Ascending aorta (tissue), 2 donors: ENCODE measurements around the gene MBTD1. TPM values are rescaled to one million over a fixed set of nuclear protein-coding genes. Genes with fewer than 3 reads are reported as not detected.
"Not testable (repeated sequence)": the region's sequence is repeated elsewhere in the genome, so short reads cannot be mapped to it uniquely, and the experiment has no call there.

Experiments
- DNase-seq, 2 donors: peaks; one replicate each; pipeline ENCODE4 v3.0.0-alpha.2; 2019; ENCODE audit warnings: low spot score in 2 of 2
- H3K27ac ChIP-seq, 2 donors: fragments of 200-600 bp; sonication (generic); one replicate each; pipeline ENCODE4 v1.5.1; 2016 to 2017; ENCODE audit warnings: mild to moderate bottlenecking in 1 of 2
- H3K27me3 ChIP-seq: fragments of 200-600 bp; sonication (generic); one replicate; pipeline ENCODE4 v1.5.1; 2017
- H3K36me3 ChIP-seq, 2 donors: fragments of 200-600 bp; sonication (generic); one replicate each; pipeline ENCODE4 v1.5.1; 2016
- H3K4me1 ChIP-seq, 2 donors: fragments of 200-600 bp; sonication (generic); one replicate each; pipeline ENCODE4 v1.5.1; 2016 to 2017; ENCODE audit warnings: mild to moderate bottlenecking in 1 of 2
- H3K4me3 ChIP-seq, 2 donors: fragments of 200-600 bp; sonication (generic); one replicate each; pipeline ENCODE4 v1.5.1; 2016 to 2017; ENCODE audit warnings: mild to moderate bottlenecking in 1 of 2
- H3K9me3 ChIP-seq, 2 donors: fragments of 200-600 bp; sonication (generic); one replicate each; pipeline ENCODE4 v1.5.1; 2016
- CTCF ChIP-seq, 3 experiments: fragments of 200-600 bp in 2 of 3; fragments of 450-650 bp in 1 of 3; sonication (generic) in 2 of 3; IDR thresholded peaks; one replicate each; pipeline ENCODE4 v1.5.1; 2016 to 2019; ENCODE audit warnings: antibody characterized with exemption in 3 of 3, mild to moderate bottlenecking in 1 of 3, moderate library complexity in 1 of 3
- intact Hi-C: fragments of 100-400 bp; cut with DNase I; formaldehyde crosslinking; loops from one replicate; pipeline ENCODE4 v1.15.1; 2023
- total RNA-seq: library from RNA; depleted of rRNA; stranded (reverse); fragments of >200 nt; gene quantifications from one replicate; pipeline ENCODE4 v1.1.0, GENCODE V29; 2016

Gene MBTD1
- total RNA-seq, 1 donor from 2014 or later, result 3.6 TPM

GRCh38 chr17:51230306-51230705 is 29.5 kb downstream of the MBTD1 start:
- Histone ChIP-seq H3K4me1 (no peaks in the 10 kb centered on the region), H3K9me3 (peaks cover 0 to under 1% of the 10 kb centered on the region in 2 donors), H3K27me3 (no peaks in the 10 kb centered on the region), H3K27ac (no peak overlapping the region), H3K4me3 (no peak overlapping the region), H3K36me3 (no peaks in the 10 kb centered on the region)
- intact Hi-C loops, result no loop called here
- no peak for DNase-seq
- TF ChIP-seq CTCF (IDR thresholded peaks at IDR 0.05), result no peak

- H3K4me3 ChIP-seq, result no peak overlapping the region
- H3K36me3 ChIP-seq, result peaks cover 0 to 2% of the 10 kb centered on the region in 2 donors
- TF ChIP-seq CTCF (IDR thresholded peaks at IDR 0.05), result no peak
- intact Hi-C loops, result no loop called here
- no peak overlapping the region for H3K27ac ChIP-seq
- no peak for DNase-seq
- no peaks in the 10 kb centered on the region for H3K4me1 ChIP-seq
- H3K27me3 ChIP-seq, result no peaks in the 10 kb centered on the region
- no peaks in the 10 kb centered on the region for H3K9me3 ChIP-seq
Measured at GRCh38 chr17:51229889-51230288, 30.0 kb downstream of the MBTD1 start.

- Histone ChIP-seq H3K9me3 (no peaks in the 10 kb centered on the region), H3K27me3 (no peaks in the 10 kb centered on the region), H3K4me1 (no peaks in the 10 kb centered on the region), H3K4me3 (no peak overlapping the region), H3K27ac (no peak overlapping the region), H3K36me3 (peaks cover 0 to 6% of the 10 kb centered on the region in 2 donors)
- no peak for DNase-seq
- no peak for TF ChIP-seq CTCF (IDR thresholded peaks at IDR 0.05)
- intact Hi-C loops, result no loop called here
Measured at GRCh38 chr17:51228161-51228560, 31.7 kb downstream of the MBTD1 start.

DNA sequence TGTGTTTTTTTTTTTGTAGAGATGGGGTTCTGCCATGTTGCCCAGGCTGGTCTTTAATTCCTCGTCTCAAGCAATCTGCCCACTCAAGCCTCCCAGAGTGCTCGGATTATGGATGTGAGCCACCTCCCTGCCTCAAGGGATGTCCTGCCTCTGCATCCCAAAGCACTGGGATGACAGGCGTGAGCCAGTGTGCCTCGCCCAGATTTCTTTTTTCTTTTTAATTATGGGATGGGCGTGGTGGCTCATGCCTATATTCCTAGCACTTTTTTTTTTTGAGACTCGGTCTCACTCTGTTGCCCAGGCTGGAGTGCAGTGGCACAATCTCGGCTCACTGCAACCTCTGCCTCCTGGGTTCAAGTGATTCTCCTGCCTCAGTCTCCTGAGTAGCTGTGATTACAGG is 34.3 kb downstream of the MBTD1 start:
- H3K36me3 ChIP-seq, result peaks cover 14 to 15% of the 10 kb centered on the region in 2 donors
- H3K9me3 ChIP-seq, H3K4me1 ChIP-seq: not testable (repeated sequence)

GRCh38 chr17:51224402-51225262 is 35.2 kb downstream of the MBTD1 start:
- H3K36me3 ChIP-seq, result peaks cover 14 to 23% of the 10 kb centered on the region in 2 donors
- intact Hi-C loops, result no loop called here
- H3K27ac ChIP-seq, result peak overlapping the region; percentile 20 to 40
- no peak overlapping the region for H3K4me3 ChIP-seq
- H3K9me3 ChIP-seq, result no peaks in the 10 kb centered on the region
- H3K4me1 ChIP-seq, result no peaks in the 10 kb centered on the region
- no peaks in the 10 kb centered on the region for H3K27me3 ChIP-seq
- no peak for DNase-seq
- no peak for TF ChIP-seq CTCF (IDR thresholded peaks at IDR 0.05)

More for the DNA sequence above, 34.3 kb downstream of the MBTD1 start:
- DNase-seq, H3K4me3 ChIP-seq, H3K27me3 ChIP-seq, H3K27ac ChIP-seq, intact Hi-C loops: not testable (repeated sequence)

- intact Hi-C loops, result no loop called here
- H3K36me3 ChIP-seq, result peaks cover 32 to 50% of the 10 kb centered on the region in 2 donors
- no peak for TF ChIP-seq CTCF (IDR thresholded peaks at IDR 0.05)
- H3K4me3 ChIP-seq, result no peak overlapping the region
- no peaks in the 10 kb centered on the region for H3K4me1 ChIP-seq
- no peaks in the 10 kb centered on the region for H3K9me3 ChIP-seq
- no peak overlapping the region for H3K27ac ChIP-seq
- H3K27me3 ChIP-seq, result no peaks in the 10 kb centered on the region
- DNase-seq, result no peak
Measured at GRCh38 chr17:51221322-51221721, 38.5 kb downstream of the MBTD1 start.
